Hepatic stellate cell (primary cell): ENCODE results near the gene VNN1.
"Not testable (repeated sequence)": the region's sequence is repeated elsewhere in the genome, so short reads cannot be mapped to it uniquely, and the experiment has no call there.

Experiments used
- DNase-seq: peaks from one replicate; pipeline ENCODE4 v3.0.0; 2011; ENCODE audit warnings: low spot score

Gene VNN1

DNA sequence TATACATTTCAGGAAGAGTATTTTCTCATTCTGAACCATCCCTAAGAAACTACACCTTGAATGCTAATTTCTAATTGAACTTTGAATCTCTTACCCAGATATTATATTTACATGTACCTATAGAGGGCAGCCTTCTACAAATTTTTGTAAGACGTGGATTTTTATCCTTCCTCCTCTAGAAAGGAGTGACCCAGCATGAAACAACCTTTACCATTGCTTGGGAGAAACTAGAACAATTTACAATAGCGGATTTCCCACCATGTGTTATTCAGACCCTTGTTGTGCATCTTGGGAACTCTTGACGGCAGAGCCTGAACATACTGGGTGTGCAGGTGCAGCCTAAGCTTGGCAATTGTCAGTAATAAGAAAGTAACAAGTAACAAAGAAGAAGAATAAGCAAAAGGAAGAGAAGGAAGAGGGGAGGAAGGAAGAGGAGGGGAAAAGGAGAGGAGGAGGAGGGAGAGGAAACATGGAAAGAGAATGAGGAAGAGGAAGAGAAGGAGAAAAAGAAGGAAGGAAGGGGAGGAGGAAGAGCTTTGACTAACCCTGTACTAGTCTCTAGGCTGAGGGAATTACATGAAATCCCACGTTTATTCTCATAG is 44.1 kb downstream of the VNN1 start:
- peak; percentile 8 for DNase-seq

DNA sequence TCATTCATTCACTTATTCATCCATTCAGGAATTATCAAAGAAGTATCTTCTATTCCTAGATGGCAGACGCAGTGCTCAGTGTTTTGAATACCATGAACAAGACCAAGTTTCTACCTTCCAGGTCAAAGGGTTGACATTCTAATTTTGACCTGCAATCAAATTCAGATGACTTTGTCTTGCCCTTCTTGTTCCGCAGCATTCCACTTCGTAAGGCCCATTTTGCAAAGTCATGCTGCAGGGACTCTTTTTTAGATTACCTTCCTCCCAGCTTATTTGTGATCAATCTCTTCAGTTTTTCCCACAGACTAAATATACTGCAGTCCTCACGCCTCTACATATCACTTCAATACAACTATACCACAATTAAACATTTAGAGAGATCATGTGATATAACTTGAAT is 47.7 kb downstream of the VNN1 start:
- DNase-seq = no peak

DNA sequence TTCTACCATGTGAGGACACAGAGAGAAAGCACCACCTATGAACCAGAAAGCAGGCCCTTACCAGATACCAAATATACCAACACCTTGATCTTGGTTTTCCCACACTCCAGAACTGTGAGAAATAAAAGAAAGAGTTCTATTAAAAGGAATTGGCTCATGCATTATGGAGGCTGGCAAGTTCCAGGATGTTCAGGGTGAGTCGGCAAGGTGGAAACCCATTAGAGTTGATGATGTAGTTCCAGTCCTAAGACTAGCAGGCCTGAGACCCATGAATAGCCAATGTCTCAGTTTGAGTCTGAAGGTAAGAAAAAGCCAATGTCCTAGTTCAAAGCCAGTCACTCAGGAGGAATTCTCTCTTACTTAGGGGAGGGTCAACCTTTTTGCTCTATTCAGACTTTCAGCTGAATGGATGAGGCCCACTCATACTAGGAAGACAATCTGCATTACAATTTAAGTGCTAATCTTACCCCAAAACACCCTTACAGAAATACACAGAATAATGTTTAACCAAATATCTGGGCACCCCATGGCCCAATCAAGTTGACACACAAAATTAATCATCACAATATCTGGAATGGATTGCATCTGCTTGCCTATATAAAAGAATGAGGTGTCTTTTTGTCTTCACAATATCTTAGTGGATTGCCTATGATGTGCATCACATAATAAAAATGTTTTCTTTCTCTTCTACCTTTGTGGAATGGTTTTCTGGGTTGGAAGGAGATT is 49.4 kb downstream of the VNN1 start:
- DNase-seq = no peak

DNA sequence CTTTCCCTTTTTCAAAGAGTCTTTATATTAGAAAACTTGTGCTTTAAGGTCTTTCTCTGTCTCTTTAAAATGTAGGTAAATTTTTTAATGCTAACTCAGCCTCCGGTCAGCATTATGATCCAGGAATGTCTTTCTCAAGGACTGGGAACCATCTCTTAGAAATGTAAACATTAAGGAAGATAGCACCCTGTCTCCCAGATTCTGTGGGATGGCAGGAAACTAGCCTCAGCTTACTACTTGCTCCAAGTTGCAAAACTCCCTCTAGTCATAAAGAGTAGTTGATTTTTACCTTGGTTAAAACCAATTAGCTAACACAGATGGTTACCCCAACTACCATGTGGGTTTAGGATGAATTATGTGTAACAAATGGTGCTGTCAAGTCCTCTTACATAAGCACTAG is 50.2 kb downstream of the VNN1 start:
- no peak for DNase-seq

DNA sequence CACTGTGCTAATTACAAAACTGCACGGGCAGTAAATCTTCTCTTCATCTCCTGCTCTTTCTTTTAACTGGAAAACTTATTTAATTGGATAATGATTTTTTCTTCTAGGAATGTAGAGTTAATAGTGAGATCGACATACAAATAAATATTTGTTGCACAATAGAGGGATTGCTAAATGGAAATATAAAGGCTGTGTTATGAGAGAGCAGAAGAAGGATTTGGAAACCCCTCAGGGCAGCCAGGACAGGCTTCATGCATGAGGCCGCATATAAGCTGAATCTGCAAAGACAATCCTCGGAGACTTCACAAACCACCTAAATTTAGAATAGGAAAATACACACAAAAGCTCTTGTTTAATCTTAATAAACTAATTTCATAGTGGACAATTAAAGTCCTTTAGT is 51.9 kb downstream of the VNN1 start:
- no peak for DNase-seq

DNA sequence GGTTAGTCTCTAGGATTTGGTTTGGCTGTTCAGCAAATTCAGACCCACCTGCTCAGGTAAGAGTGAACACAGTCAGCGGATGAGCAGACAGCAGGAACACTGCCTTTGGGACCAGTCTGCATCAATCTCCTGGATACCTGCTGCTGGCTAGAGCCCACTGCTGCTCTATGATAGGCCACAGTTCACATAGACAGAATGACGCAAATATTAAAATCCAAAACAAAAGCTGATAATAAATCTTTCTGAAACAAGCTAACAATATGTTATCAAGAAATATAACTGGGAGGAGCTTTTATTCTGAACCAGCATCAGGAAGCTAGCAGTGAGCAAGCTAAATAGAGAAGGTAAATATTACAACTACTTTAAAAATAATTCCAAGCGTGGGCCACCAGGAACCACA is 54.8 kb downstream of the VNN1 start, which contains the start of gene TAAR1:
Gene TAAR1 (minus strand): TSS at position 101 of the 400 bp plus-strand sequence. CDS start 13,179 bp downstream, outside the sequence.
- DNase-seq = no peak

DNA sequence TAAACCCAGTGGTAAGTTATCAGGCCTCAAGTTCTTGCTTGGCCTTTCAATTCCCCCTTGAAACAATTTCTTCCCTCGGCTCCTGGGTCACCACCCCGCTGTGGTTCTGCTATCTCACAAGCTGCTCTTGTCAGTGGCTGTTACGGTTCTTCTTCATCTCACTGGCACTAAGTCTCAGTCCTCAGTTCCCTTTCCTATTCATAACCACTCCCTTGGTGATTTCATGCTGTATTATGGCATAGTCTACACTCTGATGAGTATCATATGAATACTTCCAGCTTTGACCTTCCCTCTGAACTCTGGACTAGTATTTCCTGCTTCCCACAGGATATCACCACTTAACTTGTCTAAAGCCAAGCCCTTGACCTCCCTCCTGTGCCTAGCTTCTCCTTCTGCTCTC is 62.8 kb downstream of the VNN1 start:
- DNase-seq = no peak

DNA sequence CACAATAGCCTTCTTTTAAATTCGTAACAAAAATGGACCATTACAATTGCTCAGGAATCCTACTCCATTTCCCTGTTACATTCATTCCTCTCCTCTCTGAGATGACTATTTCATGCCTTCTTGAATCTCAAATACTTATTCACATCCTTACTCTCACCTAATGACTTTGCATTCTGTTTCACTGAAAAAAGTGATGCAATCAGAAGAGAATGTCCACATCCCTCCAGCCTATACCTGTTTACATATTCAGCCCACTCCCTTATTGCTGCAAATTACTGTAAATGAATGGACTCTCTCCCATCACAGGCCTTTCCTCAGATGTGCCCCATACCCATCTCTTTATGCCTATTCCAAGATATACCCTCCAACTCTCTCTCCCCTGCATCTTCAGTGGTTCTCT is 63.4 kb downstream of the VNN1 start:
- no peak for DNase-seq

DNA sequence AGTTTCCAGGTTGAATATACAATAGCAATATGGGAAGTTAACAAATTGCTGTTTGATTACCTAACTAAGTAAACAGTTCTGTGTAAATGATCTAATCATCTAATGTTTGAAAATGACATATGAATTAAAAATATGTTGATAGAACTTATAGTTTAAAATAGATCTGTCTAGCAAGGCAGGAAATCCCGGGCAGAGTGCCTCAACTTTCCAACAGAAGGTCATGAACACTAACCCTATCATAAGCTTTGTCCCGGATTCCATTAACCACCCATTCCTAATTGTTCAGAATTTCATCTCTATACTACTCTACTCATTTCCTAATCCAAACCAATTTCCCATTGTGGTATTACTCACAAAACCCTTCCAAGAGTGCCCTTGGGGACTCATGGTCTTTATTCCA is 65.0 kb downstream of the VNN1 start:
- DNase-seq = no peak

DNA sequence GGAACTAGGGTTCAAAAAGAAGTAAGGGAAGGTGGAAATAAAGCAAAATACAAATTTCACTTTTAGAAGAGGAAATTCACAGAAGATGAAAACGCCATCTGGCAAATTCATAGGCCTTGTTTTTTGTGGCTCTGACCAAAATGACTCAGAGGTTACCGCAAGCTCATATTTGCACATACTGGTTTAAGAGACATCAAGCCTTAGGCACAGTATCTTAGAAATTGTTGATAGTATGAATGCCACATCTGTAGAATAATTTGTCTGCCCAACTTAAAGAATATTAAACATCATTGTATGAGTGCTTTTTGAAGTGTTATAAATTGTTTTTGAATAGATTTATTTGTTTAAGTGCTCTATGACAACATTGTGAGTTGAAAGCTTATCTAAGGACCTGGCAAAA is 65.5 kb downstream of the VNN1 start:
- DNase-seq = peak; percentile 1

DNA sequence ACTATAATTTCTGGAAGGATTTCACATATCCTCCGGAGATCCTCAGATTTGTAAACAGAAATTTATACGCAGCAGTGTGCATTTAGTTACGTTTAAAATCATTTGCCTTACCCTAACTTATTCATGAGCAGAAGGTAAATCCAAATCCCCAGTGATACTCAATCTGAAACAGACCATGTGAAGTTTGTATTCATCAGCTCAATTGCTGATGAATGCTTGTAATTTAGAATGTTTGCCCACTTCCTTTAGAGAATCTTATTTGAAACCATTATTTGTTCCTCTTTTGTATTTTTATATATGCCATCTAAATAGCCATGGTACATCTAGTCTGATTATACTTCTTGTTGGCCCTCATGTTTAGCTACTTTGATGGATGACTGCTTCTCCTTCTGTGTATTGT is 70.3 kb downstream of the VNN1 start:
- DNase-seq = no peak

DNA sequence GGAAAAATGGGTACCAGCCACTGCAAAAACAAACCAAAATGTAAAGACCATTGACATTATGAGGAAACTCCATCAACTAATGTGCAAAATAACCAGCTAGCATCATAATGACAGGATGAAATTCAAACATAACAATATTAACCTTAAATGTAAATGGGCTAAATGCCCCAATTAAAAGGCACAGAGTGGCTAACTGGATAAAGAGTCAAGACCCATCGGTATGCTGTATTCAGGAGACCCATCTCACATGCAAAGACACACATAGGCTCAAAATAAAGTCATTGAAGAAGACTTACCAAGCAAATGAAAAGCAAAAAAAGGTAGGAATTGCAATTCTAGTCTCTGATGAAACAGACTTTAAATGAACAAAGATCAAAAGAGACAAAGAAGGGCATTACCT is 76.7 kb downstream of the VNN1 start:
- DNase-seq = not testable (repeated sequence)

DNA sequence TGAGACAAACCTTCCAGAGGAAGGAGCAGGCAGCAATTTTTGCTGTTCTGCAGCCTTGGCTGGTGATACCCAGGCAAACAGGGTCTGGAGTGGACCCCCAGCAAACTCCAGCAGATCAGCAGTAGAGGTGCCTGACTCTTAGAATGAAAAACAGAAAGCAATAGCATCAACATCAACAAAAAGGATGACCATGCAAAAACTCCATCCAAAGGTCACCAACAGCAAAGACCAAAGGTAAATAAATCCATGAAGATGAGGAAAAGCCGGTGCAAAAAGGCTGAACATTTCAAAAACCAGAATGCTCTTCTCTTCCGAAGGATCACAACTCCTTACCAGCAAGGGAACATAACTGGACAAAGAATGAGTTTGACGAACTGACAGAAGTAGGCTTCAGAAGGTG is 77.9 kb downstream of the VNN1 start:
- not testable (repeated sequence) for DNase-seq

DNA sequence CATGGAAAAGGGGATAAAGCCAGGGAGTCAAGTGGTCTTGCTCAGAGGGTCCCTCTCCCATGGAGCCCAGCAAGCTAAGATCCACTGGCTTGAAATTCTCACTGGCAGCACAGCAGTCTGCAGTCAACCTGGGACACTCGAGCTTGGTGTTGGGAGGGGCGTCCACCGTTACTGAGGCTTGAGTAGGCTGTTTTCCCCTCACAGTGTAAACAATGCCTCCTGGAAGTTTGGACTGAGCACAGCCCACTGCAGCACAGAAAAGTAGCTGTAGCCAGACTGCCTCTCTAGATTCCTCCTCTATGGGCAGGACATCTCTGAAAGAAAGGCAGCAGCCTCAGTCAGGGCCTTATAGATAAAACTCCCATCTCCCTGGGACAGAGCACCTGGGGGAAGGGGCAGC is 78.6 kb downstream of the VNN1 start:
- DNase-seq = not testable (repeated sequence)

DNA sequence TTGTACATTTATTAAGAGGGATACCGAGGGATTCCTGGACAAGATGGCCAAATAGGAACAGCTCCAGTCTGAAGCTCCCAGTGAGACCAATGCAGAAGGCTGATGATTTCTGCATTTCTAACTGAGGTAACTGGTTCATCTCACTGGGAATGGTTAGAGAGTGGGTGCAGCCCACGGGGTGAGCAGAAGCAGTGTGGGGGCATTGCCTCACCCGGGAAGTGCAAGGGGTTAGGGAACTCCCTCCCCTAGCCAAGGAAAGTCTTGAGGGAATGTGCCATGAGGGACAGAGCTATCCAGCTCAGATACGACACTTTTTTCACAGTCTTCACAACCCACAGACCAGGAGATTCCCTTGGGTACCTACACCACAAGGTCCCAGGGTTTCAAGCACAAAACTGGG is 79.1 kb downstream of the VNN1 start:
- no peak for DNase-seq

DNA sequence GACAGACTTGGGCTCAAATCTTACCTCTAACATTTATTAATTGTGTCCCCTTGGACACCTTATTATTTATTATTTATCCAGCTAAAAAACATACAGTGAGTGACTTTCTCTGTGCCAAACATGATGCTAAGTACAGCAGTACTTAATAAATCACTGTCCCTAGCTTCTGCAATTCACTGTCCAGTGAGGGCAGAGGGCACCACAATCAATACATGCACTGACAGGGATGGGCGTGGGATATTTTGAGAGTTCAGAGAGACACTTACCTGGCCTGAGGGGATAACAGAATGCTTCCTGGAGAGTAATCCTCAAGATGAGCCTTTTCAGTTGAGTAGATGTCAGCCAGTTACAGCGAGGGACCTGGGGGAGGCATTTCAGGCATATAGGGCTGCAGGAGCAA is 80.5 kb downstream of the VNN1 start:
- DNase-seq = no peak
